Liver (tissue), 9 donors: ENCODE results near the gene OR1S1. TPM values are rescaled to one million over a fixed set of nuclear protein-coding genes. Genes with fewer than 3 reads are reported as not detected.

Experiments
- DNase-seq: peaks from one replicate; pipeline ENCODE4 v3.0.0-alpha.2; 2017; ENCODE audit warnings: low spot score
- H3K27ac ChIP-seq, 2 donors: one replicate each; pipeline ENCODE4 v1.7.0; 2013; ENCODE audit warnings: inconsistent platforms in 2 of 2, low read length in 2 of 2, control low read depth in 1 of 2, low read depth in 1 of 2, mild to moderate bottlenecking in 1 of 2
- H3K27me3 ChIP-seq, 4 donors: one replicate each; pipeline versions ENCODE4 v1.6.1 to v1.7.0; 2013; ENCODE audit warnings: low read length in 3 of 4, inconsistent platforms in 1 of 4, mild to moderate bottlenecking in 1 of 4, moderate library complexity in 1 of 4; ENCODE audit not compliant: control insufficient read depth in 4 of 4, insufficient read depth in 4 of 4
- H3K36me3 ChIP-seq, 4 donors: one replicate each; pipeline versions ENCODE4 v1.6.1 to v1.7.0; 2013; ENCODE audit warnings: low read length in 3 of 4, mild to moderate bottlenecking in 3 of 4, low read depth in 1 of 4, moderate library complexity in 1 of 4; ENCODE audit not compliant: control insufficient read depth in 4 of 4, insufficient read depth in 3 of 4
- H3K4me1 ChIP-seq, 4 donors: one replicate each; pipeline versions ENCODE4 v1.6.1 to v1.7.0; 2013; ENCODE audit warnings: low read length in 3 of 4, mild to moderate bottlenecking in 3 of 4, moderate library complexity in 1 of 4; ENCODE audit not compliant: control insufficient read depth in 4 of 4, insufficient read depth in 4 of 4
- H3K4me3 ChIP-seq, 3 donors: one replicate each; pipeline versions ENCODE4 v1.6.1 to v1.7.0; 2013; ENCODE audit warnings: low read length in 3 of 3, control low read depth in 1 of 3, low read depth in 1 of 3, mild to moderate bottlenecking in 1 of 3
- H3K9ac ChIP-seq, 2 donors: one replicate each; pipeline ENCODE4 v1.7.0; 2013; ENCODE audit warnings: low read length in 2 of 2, mild to moderate bottlenecking in 2 of 2, moderate library complexity in 2 of 2, control low read depth in 1 of 2, low read depth in 1 of 2
- H3K9me3 ChIP-seq, 4 donors: one replicate each; pipeline versions ENCODE4 v1.6.1 to v1.7.0; 2013; ENCODE audit warnings: low read length in 3 of 4; ENCODE audit not compliant: control insufficient read depth in 4 of 4
- CTCF ChIP-seq: fragments of 150-350 bp; IDR thresholded peaks from 2 replicates; pipeline ENCODE4 v1.5.1; 2017; ENCODE audit warnings: improper control_type of control experiment, low read depth, low read length; ENCODE audit not compliant: missing input control
- FOXA1 ChIP-seq: IDR thresholded peaks from 2 replicates; pipeline ENCODE4 v1.6.1; 2016; ENCODE audit warnings: antibody characterized with exemption
- FOXA2 ChIP-seq: IDR thresholded peaks from 2 replicates; pipeline ENCODE4 v1.6.1; 2016; ENCODE audit warnings: antibody characterized with exemption
- GABPA ChIP-seq, 2 donors: IDR thresholded peaks in 1 of 2; conservative IDR thresholded peaks in 1 of 2; 2 replicates each; pipeline ENCODE4 v1.6.1; 2016; ENCODE audit warnings: antibody characterized with exemption in 2 of 2, mild to moderate bottlenecking in 1 of 2, moderate library complexity in 1 of 2
- NR2F2 ChIP-seq: IDR thresholded peaks from 2 replicates; pipeline ENCODE4 v1.6.1; 2016; ENCODE audit warnings: antibody characterized with exemption
- RAD21 ChIP-seq, 2 donors: IDR thresholded peaks; 2 replicates each; pipeline ENCODE4 v1.6.1; 2016; ENCODE audit warnings: antibody characterized with exemption in 2 of 2, mild to moderate bottlenecking in 2 of 2
- REST ChIP-seq: IDR thresholded peaks from 2 replicates; pipeline ENCODE4 v1.6.1; 2016; ENCODE audit warnings: antibody characterized with exemption, mild to moderate bottlenecking
- TAF1 ChIP-seq: conservative IDR thresholded peaks from 2 replicates; pipeline ENCODE4 v1.6.1; 2016; ENCODE audit warnings: antibody characterized with exemption, mild to moderate bottlenecking
- YY1 ChIP-seq: IDR thresholded peaks from 2 replicates; pipeline ENCODE4 v1.6.1; 2016; ENCODE audit warnings: antibody characterized with exemption, mild to moderate bottlenecking
- WGBS: extraction: QIAGEN DNeasy Blood & Tissue Kit; methylation state at CpG from one replicate; pipeline ENCODE4 v1.1.7; 2013; 5-methylcytosine and 5-hydroxymethylcytosine counted together
- polyA plus RNA-seq, 2 donors: library from polyadenylated mRNA; stranded (reverse) in 1 of 2; unstranded in 1 of 2; fragments of 200-250 nt in 1 of 2; fragments of >200 nt in 1 of 2; fragmentation: Nextera tagmentation in 1 of 2; extraction: Ambion mirVana in 1 of 2; gene quantifications; one replicate each; pipeline versions ENCODE4 v1.2.1 to v1.2.3, GENCODE V29; 2013 to 2015
- total RNA-seq, 2 donors: library from RNA; depleted of rRNA; stranded (reverse); fragments of >200 nt; gene quantifications; one replicate each; pipeline ENCODE4 v1.2.3, GENCODE V29; 2014
- TF ChIP-seq, protein P1 (sequence below): IDR thresholded peaks from 2 replicates; pipeline ENCODE4 v1.6.1; 2016; ENCODE audit warnings: antibody characterized with exemption
- TF ChIP-seq, protein P2 (sequence below): IDR thresholded peaks from 2 replicates; pipeline ENCODE4 v1.6.1; 2016; ENCODE audit warnings: antibody characterized with exemption
- donor health status: healthy.
- donor health status: healthy.
- donor health status: healthy.
- donor health status: healthy.
- donor health status: healthy.

OR1S1 gene
- total and polyA plus RNA-seq, 4 donors, result not detected

DNA sequence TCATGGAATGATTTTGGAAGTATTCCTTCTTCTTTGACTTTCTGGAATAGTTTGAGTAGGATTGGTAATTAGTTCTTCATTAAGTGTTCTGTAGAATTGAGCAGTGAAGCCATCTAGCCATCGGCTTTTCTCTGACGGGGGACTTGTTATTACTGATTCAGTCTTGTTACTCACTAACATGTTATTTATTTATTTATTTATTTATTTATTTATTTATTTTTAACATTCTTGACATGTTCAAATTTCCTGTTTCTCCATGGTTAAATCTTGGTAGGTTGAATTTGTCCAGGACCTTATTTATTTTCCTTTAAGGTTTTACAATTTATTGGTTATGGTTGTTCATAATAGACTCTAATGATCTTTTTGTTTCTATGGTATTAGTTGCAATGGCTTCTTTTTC is 31.4 kb downstream of the OR1S1 start:
- H3K9me3 ChIP-seq, result peaks cover 0 to 8% (median 0%) of the 10 kb centered on the region in 4 donors
- TF ChIP-seq, protein P1, sequence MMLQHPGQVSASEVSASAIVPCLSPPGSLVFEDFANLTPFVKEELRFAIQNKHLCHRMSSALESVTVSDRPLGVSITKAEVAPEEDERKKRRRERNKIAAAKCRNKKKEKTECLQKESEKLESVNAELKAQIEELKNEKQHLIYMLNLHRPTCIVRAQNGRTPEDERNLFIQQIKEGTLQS, result no peak
- TF ChIP-seq YY1 (no peak), FOXA2 (no peak), TAF1 (no peak), NR2F2 (no peak), GABPA (IDR thresholded peaks at IDR 0.05 in 1 of 2, conservative IDR thresholded peaks at IDR 0.05 in 1 of 2) (no peak), FOXA1 (no peak), REST (no peak)
- TF ChIP-seq, protein P2, sequence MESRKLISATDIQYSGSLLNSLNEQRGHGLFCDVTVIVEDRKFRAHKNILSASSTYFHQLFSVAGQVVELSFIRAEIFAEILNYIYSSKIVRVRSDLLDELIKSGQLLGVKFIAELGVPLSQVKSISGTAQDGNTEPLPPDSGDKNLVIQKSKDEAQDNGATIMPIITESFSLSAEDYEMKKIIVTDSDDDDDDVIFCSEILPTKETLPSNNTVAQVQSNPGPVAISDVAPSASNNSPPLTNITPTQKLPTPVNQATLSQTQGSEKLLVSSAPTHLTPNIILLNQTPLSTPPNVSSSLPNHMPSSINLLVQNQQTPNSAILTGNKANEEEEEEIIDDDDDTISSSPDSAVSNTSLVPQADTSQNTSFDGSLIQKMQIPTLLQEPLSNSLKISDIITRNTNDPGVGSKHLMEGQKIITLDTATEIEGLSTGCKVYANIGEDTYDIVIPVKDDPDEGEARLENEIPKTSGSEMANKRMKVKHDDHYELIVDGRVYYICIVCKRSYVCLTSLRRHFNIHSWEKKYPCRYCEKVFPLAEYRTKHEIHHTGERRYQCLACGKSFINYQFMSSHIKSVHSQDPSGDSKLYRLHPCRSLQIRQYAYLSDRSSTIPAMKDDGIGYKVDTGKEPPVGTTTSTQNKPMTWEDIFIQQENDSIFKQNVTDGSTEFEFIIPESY, result no peak

GRCh38 chr11:58254936-58255335 is 42.4 kb downstream of the OR1S1 start:
- H3K9me3 ChIP-seq, result peaks cover 0 to 9% (median 0%) of the 10 kb centered on the region in 4 donors
- H3K4me3 ChIP-seq, result no peak overlapping the region
- H3K4me1 ChIP-seq, result no peaks in the 10 kb centered on the region
- H3K9ac ChIP-seq, result no peak overlapping the region
- H3K27ac ChIP-seq, result no peak overlapping the region
- no peaks in the 10 kb centered on the region for H3K36me3 ChIP-seq
- no peak for DNase-seq
- 76% methylated on average over 1 of the region's 1 CpG for WGBS
- H3K27me3 ChIP-seq, result peaks cover 0 to 3% (median 0%) of the 10 kb centered on the region in 4 donors
- TF ChIP-seq RAD21 (IDR thresholded peaks at IDR 0.05), result no peak
- no peak for TF ChIP-seq CTCF

More for the DNA sequence above, 31.4 kb downstream of the OR1S1 start:
- Histone ChIP-seq H3K9ac (no peak overlapping the region), H3K27ac (no peak overlapping the region), H3K36me3 (no peaks in the 10 kb centered on the region), H3K4me1 (no peaks in the 10 kb centered on the region), H3K27me3 (no peaks in the 10 kb centered on the region), H3K4me3 (no peak overlapping the region)
- 90% methylated on average over 2 of the region's 2 CpGs for WGBS
- DNase-seq, result no peak
